DND-41 (cell line): ENCODE data around the gene IL9.

Source experiments
- ATAC-seq: fragments of 200-7000 bp; cut with Tn5 transposase; 3 replicates; pipeline ENCODE4 v1.9.1; 2021; ENCODE audit warnings: low read depth; ENCODE audit not compliant: insufficient read depth
- DNase-seq: peaks from one replicate; pipeline ENCODE4 v3.0.0-alpha.2; 2020
- H2AFZ ChIP-seq: 2 replicates; pipeline ENCODE4 v1.6.0; 2012; ENCODE audit warnings: low read depth, low read length
- H3K27ac ChIP-seq: 2 replicates; pipeline ENCODE4 v1.5.1; 2012; ENCODE audit warnings: low read length, inconsistent platforms
- H3K27me3 ChIP-seq: fragments of 200-600 bp; sonication (generic); 2 replicates; pipeline ENCODE4 v1.6.0; 2012; ENCODE audit warnings: low read length, mild to moderate bottlenecking, inconsistent platforms; ENCODE audit not compliant: insufficient read depth, poor library complexity
- H3K36me3 ChIP-seq: 2 replicates; pipeline ENCODE4 v1.5.1; 2012; ENCODE audit warnings: low read length, inconsistent platforms; ENCODE audit not compliant: insufficient read depth
- H3K4me1 ChIP-seq: 2 replicates; pipeline ENCODE4 v1.5.1; 2012; ENCODE audit warnings: mild to moderate bottlenecking, low read length; ENCODE audit not compliant: insufficient read depth
- H3K4me2 ChIP-seq: 2 replicates; pipeline ENCODE4 v1.6.0; 2012; ENCODE audit warnings: mild to moderate bottlenecking, moderate library complexity, low read length, inconsistent platforms; ENCODE audit not compliant: insufficient read depth
- H3K4me3 ChIP-seq, 2 experiments: fragments of 200-600 bp in 1 of 2; shearing (Covaris generic) in 1 of 2; 2 replicates each; pipeline ENCODE4 v1.5.1; 2012 to 2016; ENCODE audit warnings: inconsistent platforms in 2 of 2, low read length in 2 of 2, mild to moderate bottlenecking in 2 of 2, low read depth in 1 of 2, moderate library complexity in 1 of 2
- H3K79me2 ChIP-seq: 2 replicates; pipeline ENCODE4 v1.6.0; 2012; ENCODE audit warnings: low read length, inconsistent platforms; ENCODE audit not compliant: insufficient read depth
- H3K9ac ChIP-seq: 2 replicates; pipeline ENCODE4 v1.6.0; 2012; ENCODE audit warnings: low read depth, mild to moderate bottlenecking, inconsistent platforms, low read length, moderate library complexity
- H3K9me3 ChIP-seq: 2 replicates; pipeline ENCODE4 v1.5.1; 2012; ENCODE audit warnings: low read length, moderate library complexity, mild to moderate bottlenecking, inconsistent platforms; ENCODE audit not compliant: insufficient read depth, severe bottlenecking
- H4K20me1 ChIP-seq: 2 replicates; pipeline ENCODE4 v1.6.0; 2012; ENCODE audit warnings: low read length; ENCODE audit not compliant: insufficient read depth
- CTCF ChIP-seq: IDR thresholded peaks from 2 replicates; pipeline ENCODE4 v1.5.1; 2012; ENCODE audit warnings: borderline replicate concordance, low read length, moderate library complexity, mild to moderate bottlenecking; ENCODE audit not compliant: poor library complexity, severe bottlenecking; ENCODE audit errors: extremely low read depth
- EZH2 ChIP-seq: IDR thresholded peaks from 3 replicates; pipeline ENCODE4 v1.6.1; 2012; ENCODE audit warnings: borderline replicate concordance, low read depth, mild to moderate bottlenecking, moderate library complexity, low read length, inconsistent platforms; ENCODE audit not compliant: severe bottlenecking

IL9 gene

GRCh38 chr5:135869935-135870334 is 25.7 kb downstream of the IL9 start:
- Histone ChIP-seq H4K20me1 (no peaks in the 10 kb centered on the region), H2AFZ (no peak overlapping the region), H3K9me3 (no peaks in the 10 kb centered on the region), H3K79me2 (no peaks in the 10 kb centered on the region), H3K9ac (no peak overlapping the region), H3K27me3 (peaks cover 15% of the 10 kb centered on the region), H3K4me1 (no peaks in the 10 kb centered on the region), H3K36me3 (no peaks in the 10 kb centered on the region), H3K4me3 (no peak overlapping the region), H3K4me2 (no peak overlapping the region), H3K27ac (no peak overlapping the region)
- TF ChIP-seq EZH2 = no peak
- TF ChIP-seq CTCF = no peak
- ATAC-seq = no peak
- DNase-seq = no peak

GRCh38 chr5:135869276-135869675 is 26.4 kb downstream of the IL9 start:
- Histone ChIP-seq H3K79me2 (no peaks in the 10 kb centered on the region), H2AFZ (no peak overlapping the region), H3K4me2 (no peak overlapping the region), H3K9ac (no peak overlapping the region), H3K27me3 (peaks cover 15% of the 10 kb centered on the region), H3K36me3 (no peaks in the 10 kb centered on the region), H4K20me1 (no peaks in the 10 kb centered on the region), H3K4me3 (no peak overlapping the region), H3K4me1 (no peaks in the 10 kb centered on the region), H3K27ac (no peak overlapping the region), H3K9me3 (no peaks in the 10 kb centered on the region)
- TF ChIP-seq EZH2 (no peak), CTCF (no peak)
- no peak for DNase-seq
- no peak for ATAC-seq

- H3K9ac ChIP-seq = no peak overlapping the region
- H3K27me3 ChIP-seq = peaks cover 19% of the 10 kb centered on the region
- ATAC-seq (no peak), DNase-seq (no peak)
- H3K79me2 ChIP-seq = no peaks in the 10 kb centered on the region
- H3K9me3 ChIP-seq = no peaks in the 10 kb centered on the region
- no peaks in the 10 kb centered on the region for H3K4me1 ChIP-seq
- no peak overlapping the region for H3K4me3 ChIP-seq
- no peak overlapping the region for H2AFZ ChIP-seq
- H3K36me3 ChIP-seq = no peaks in the 10 kb centered on the region
- TF ChIP-seq CTCF = no peak
- TF ChIP-seq EZH2 = no peak
- no peak overlapping the region for H3K27ac ChIP-seq
- H3K4me2 ChIP-seq = no peak overlapping the region
- H4K20me1 ChIP-seq = no peaks in the 10 kb centered on the region
These were observed 27.0 kb downstream of the IL9 start for GRCh38 chr5:135868681-135869080.

- Histone ChIP-seq H3K9me3 (no peaks in the 10 kb centered on the region), H3K4me2 (no peak overlapping the region), H3K9ac (no peak overlapping the region), H3K4me3 (no peak overlapping the region), H3K27ac (no peak overlapping the region), H3K4me1 (no peaks in the 10 kb centered on the region), H3K36me3 (no peaks in the 10 kb centered on the region), H3K27me3 (peaks cover 19% of the 10 kb centered on the region), H2AFZ (no peak overlapping the region), H3K79me2 (no peaks in the 10 kb centered on the region), H4K20me1 (no peaks in the 10 kb centered on the region)
- ATAC-seq (no peak), DNase-seq (no peak)
- TF ChIP-seq EZH2 = no peak
These were observed 28.0 kb downstream of the IL9 start for GRCh38 chr5:135867599-135867998.
